ENCODE data around the gene SYP.
A peak's percentile ranks its signal among the peaks of the same experiment; 100 is the strongest.

Gene SYP

DNA sequence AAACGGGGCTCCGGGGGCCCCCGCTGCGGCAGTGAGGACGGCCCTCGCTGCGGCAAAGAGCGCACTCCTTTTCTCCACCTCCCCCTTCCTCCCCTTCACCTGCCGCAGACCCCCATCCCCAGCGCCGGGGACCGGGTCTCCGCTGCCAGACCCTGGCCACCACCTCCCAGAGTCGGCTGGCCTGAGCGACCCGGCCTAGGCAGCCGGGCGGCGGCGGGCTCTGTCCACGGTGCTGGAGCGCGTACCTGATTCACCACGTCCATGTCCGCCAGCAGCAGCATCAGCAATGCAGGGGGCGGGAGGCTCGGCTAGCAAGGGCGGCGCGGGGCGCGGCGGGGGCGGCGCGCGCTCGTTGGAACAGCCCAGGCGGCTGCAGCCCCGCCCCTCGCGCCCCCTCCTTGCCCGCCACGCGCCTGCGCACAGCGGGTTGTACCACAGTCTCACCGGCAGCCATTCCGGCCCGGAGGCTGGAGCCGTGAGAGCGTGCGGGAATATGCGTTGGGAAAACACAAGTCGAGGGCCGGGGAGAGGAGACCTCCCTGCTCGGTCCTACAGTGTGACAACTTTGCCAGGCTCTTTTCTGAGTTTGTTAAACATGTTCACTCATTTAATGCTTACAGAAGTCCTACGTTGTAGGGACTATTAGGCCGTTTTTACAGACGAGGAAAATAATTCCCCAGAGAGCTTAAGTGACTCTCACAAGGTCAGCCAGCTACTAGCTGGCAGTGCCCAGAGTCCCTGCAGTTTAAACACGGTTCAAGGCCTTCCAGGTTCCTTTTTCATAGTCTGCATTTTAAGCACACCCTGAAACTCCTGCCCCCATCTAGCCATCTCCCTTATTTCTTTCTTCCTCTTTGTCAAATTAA, at the start of gene SYP:
Gene SYP (minus strand): TSS at position 288 of the 866 bp plus-strand sequence. CDS start 7 bp downstream, at position 281.
- DNase-seq: peak; percentile 60

DNA sequence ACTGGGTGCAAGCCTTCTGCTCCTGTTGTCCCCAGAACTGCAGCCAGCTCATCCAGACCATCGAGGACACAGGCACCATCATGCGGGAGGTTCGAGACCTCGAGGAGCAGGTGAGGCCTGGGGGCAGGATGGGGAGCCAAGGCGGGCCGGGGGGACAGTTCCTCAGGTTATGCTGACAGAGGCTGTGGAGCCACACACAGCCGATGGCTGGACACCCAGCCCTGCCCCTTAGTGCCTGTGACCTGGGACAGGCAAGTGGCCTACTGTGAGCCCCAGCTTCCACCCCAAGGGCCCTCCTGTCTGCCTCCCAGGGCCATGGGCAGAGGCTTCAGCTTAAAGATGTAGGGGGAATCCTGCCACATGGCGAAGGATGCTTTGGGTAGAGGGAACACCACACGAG, 49.6 kb upstream of the SYP start:
- no peak for DNase-seq

DNA sequence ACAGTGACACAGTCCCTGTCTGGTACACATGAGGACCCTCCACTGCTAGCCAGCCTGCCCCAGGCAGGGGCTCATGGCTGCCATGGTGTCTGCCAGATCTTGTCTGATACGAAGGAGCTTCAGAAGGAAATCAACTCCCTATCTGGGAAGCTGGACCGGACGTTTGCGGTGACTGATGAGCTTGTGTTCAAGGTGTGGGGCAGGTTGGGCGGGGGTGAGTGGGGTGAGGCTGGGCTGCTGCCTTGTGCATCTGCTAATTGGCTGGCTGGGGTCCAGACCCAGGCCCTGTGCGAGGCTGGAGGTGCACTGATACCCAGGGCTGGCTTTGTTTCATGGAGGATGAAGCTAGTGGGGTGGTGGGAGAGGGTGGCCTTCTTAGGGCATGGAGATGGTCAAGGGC, 49.1 kb upstream of the SYP start:
- no peak for DNase-seq

DNA sequence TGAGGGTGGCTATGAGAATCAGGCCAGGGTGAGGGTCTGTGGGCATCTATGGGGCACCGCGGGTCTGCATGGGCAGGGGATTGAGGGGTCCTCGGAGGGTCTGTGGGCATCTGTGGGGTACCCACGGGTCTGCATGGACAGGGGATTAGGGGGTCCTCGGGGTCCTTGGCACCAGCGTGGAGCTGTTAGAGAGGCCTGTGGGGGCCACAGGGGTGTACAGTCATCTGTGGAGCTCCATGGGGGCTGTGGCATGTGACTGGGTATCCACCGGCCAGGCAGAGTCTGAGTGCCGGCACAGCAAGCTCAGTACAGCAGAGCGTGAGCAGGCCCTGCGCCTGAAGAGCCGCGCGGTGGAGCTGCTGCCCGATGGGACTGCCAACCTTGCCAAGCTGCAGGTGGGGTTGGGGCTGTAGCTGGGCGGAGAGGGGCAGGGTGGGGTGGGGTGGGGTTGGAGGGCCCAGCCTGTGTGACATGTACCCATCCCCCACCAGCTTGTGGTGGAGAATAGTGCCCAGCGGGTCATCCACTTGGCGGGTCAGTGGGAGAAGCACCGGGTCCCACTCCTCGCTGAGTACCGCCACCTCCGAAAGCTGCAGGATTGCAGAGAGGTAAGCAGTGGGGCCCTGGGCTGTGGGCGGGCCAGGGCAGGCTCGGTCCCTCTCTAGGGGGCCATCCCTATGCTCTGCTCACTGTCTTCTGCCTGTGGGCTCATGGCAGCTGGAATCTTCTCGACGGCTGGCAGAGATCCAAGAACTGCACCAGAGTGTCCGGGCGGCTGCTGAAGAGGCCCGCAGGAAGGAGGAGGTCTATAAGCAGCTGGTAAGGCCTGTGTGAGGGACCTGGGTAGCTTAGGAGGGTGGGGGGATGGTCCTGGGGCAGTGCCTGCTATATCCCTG, 48.2 kb upstream of the SYP start:
- DNase-seq: peak; percentile 6

DNA sequence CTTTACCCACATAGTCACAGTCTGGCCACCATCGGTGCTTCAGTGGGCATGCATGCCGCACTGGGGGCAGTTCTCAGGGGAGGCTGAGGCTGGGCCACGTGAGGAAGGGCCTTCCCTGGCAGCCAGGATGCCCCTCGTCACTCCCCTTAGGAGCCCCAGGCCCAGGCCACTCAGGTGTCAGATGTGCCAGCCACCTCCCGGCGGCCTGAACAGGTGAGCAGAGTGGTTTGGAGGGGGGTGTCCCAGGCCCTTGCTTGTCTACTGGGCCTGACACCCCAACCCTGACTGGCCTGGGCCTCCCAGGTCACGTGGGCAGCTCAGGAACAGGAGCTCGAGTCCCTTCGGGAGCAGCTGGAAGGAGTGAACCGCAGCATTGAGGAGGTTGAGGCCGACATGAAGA, 47.4 kb upstream of the SYP start:
- DNase-seq: no peak

- no peak for DNase-seq
These were observed 46.5 kb upstream of the SYP start for GRCh38 chrX:49246541-49246940.

- DNase-seq: no peak
These were observed 44.2 kb upstream of the SYP start for GRCh38 chrX:49244207-49244606.

DNA sequence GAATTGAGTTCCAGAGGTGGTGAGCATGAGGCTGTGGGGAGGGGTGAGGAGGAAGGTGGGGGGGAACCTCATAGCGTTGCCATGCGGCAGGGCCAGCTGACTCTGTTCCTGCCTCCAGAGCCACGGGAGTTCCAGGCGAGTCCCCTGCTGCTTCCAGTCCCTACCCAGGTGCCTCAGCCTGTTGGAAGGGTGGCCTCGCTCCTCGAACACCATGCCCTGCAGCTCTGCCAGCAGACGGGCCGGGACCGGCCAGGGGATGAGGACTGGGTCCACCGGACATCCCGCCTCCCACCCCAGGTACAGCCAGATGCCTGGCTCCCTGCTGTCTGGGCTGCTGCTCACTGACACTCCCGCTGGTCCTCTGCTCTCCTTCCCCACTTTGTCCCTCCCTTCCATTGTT, 43.2 kb upstream of the SYP start:
- no peak for DNase-seq

GRCh38 chrX:49242545-49243066, 42.6 kb upstream of the SYP start:
- no peak for DNase-seq

- DNase-seq: no peak
These were observed 38.7 kb upstream of the SYP start for GRCh38 chrX:49238735-49239134.

DNA sequence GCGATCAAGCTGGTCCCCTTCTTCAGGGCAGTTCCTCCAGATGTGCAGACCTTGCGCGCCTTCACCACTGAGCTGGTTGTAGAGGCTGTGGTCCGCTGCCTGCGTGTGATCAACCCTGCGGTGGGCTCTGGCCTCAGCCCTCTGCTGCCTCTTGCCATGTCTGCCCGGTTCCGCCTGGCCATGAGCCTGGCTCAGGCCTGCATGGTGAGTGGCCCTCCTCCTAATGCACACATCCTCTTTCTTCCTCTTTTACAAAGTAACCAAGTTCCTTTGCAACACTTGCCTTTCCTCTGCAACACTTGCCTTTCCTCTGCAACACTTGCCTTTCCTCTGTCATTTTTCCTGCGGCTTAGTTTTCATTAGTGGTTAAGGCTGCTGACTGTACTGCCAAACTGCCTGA, 37.1 kb upstream of the SYP start:
- no peak for DNase-seq

GRCh38 chrX:49233887-49234555, 34.0 kb upstream of the SYP start:
- DNase-seq: no peak

- DNase-seq: no peak
These were observed 33.2 kb upstream of the SYP start, which contains the start of gene CACNA1F for GRCh38 chrX:49233176-49233575. Gene CACNA1F, minus strand, starts transcription at chrX:49233340. Its CDS starts 31 bp downstream, at chrX:49233309.

GRCh38 chrX:49232525-49232924, 32.5 kb upstream of the SYP start:
- DNase-seq: no peak

DNA sequence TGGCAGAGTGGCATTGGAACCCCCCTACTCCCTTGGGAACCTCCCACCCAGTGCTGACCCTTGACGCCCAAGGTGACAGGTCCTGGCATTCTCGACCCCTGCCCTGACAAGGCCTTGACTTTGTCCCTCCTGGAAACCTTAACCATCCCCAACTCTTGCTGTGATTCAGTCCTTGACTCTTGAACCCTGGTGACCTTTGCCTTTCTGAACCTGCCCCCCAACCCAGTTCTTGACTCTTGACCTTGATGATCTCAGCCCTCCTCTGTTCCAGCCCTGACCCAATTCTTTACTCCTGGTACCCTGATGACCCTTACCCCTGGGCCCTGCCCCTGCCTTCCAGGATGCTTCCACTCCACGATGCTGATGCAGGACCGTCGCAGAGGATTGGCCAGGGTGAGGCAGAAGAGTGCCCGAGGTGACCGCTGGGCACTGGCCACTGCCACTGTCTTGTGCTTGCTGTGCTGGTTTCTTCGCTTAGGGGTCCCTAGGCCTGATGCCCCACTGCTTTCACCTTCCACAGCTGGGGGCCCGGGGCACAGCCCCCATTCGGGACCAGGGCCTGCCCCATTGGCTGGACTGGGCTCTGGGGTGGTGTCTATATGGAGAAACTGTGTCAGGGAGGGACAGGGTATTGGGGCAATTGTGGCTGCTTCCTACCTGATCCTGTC, 31.5 kb upstream of the SYP start:
- DNase-seq: no peak

- DNase-seq: peak; percentile 55
These were observed 30.7 kb upstream of the SYP start for GRCh38 chrX:49230500-49231232.

GRCh38 chrX:49228185-49228584, 28.2 kb upstream of the SYP start:
- no peak for DNase-seq

DNA sequence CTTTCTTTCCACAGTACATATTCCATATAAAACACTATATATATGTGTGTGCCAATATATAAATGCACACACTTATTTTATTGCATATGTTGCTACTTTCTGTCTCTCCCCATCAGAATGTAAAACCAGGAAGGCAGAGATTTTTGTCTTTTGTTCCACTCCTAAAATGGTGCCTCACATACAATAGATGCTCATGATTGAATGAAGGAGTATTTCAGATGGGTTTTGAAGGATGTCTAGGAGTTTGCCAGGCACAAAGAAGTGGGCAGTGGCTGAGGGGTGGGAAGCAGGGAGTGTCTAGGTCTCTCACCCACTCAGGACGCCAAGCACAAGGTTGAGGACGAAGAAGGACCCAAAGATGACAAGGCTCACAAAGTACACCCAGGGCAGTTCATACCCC, 27.7 kb upstream of the SYP start:
- DNase-seq: no peak

DNA sequence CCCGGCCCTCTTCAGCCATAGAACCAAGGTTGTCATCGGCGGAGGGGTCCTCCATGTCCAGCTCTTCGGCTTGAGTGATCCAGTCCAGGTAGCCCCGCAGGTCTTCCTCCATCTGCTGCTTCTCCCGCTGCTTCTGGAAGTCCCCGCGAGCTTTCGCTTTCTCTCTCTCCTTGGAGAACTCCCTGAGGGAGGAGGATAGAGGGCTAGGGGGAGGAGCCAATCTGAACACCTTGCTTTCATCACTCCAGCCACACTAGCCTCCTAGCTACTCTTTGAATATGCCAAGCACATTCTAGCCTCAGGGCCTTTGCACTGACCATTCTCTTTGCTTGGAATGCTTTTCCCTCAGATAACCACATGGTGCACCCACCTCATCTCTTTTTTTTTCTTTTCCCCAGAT, 27.0 kb upstream of the SYP start:
- DNase-seq: no peak

- no peak for DNase-seq
These were observed 25.9 kb upstream of the SYP start for GRCh38 chrX:49225858-49226257.

DNA sequence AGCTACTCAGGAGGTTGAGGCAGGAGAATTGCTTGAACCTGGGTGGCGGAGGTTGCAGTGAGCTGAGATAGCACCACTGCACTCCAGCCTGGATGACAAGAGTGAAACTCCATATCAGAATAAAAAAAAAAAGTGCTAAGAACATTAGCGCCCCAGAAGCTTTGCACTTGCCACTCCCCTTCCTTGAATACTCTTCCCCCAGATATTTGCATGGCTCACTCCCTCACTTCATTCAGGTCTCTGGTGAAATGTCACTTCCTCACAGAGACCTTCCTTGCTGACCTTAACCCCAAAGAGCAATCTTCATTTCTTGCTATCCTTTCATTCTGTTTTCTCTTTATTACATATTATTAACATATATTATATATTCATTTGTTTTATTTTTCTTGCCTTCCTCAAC, 21.9 kb upstream of the SYP start:
- DNase-seq: no peak

GRCh38 chrX:49220100-49220499, 20.1 kb upstream of the SYP start:
- no peak for DNase-seq

Measured in DMS79 treated with DMSO at 0.1 percent for 48 hours (cell line).